T-cell (primary cell): ENCODE measurements around the gene PLEKHA3. TPM values are rescaled to one million over a fixed set of nuclear protein-coding genes. Genes with fewer than 3 reads are reported as not detected.

Source experiments
- ATAC-seq, 4 experiments: fragments of 200-7000 bp in 3 of 4; fragments of 150-1000 bp in 1 of 4; cut with Tn5 transposase; replicated peaks in 1 of 4; 1 replicate in 3 of 4; 2 replicates in 1 of 4; pipeline ENCODE4 v1.10.0; 2021; ENCODE audit warnings: moderate library complexity in 3 of 4, mild to moderate bottlenecking in 2 of 4, moderate number of reproducible peaks in 1 of 4
- CTCF ChIA-PET, 2 donors: fragments of 300-600 bp; sonication (Branson Sonifier 250); formaldehyde crosslinking; loops; one replicate each; lab custom pipeline; 2022; ENCODE audit warnings: antibody characterized with exemption in 2 of 2; lab: Charles Lee
- POLR2A ChIA-PET, 2 donors: fragments of 300-600 bp; sonication (Branson Sonifier 250); formaldehyde crosslinking; loops; one replicate each; lab custom pipeline; 2022; ENCODE audit warnings: antibody characterized with exemption in 2 of 2; lab: Charles Lee
- DNase-seq, 35 experiments: peaks; one replicate each; pipeline versions ENCODE4 v3.0.0 to v3.0.0-alpha.2; 2013 to 2023
- H3K27ac ChIP-seq: one replicate; pipeline ENCODE4 v1.5.1; 2013; ENCODE audit warnings: low read length
- H3K27me3 ChIP-seq, 2 experiments: replicated peaks in 1 of 2; 1 replicate in 1 of 2; 2 replicates in 1 of 2; pipeline versions ENCODE4 v1.6.1 to v1.7.0; 2013; ENCODE audit warnings: low read length in 1 of 2, mixed read lengths in 1 of 2; ENCODE audit not compliant: control insufficient read depth in 2 of 2, insufficient read depth in 2 of 2; ENCODE audit errors: extremely low read depth in 1 of 2
- H3K36me3 ChIP-seq, 2 donors: 1 replicate in 1 of 2; 2 replicates in 1 of 2; pipeline versions ENCODE4 v1.6.1 to v1.7.0; 2013; ENCODE audit warnings: low read length in 1 of 2; ENCODE audit not compliant: control insufficient read depth in 2 of 2, insufficient read depth in 1 of 2; ENCODE audit errors: extremely low read depth in 1 of 2
- H3K4me1 ChIP-seq, 2 experiments: 1 replicate in 1 of 2; 2 replicates in 1 of 2; pipeline versions ENCODE4 v1.6.1 to v1.7.0; 2013; ENCODE audit warnings: low read length in 2 of 2, mixed read lengths in 1 of 2; ENCODE audit not compliant: insufficient read depth in 2 of 2, control insufficient read depth in 1 of 2; ENCODE audit errors: extremely low read depth in 1 of 2
- H3K4me3 ChIP-seq, 2 donors: 1 replicate in 1 of 2; 2 replicates in 1 of 2; pipeline versions ENCODE4 v1.5.1 to v1.7.0; 2013; ENCODE audit warnings: mild to moderate bottlenecking in 2 of 2, low read length in 1 of 2, moderate library complexity in 1 of 2; ENCODE audit not compliant: control insufficient read depth in 1 of 2; ENCODE audit errors: extremely low read depth in 1 of 2
- H3K9me3 ChIP-seq: 2 replicates; pipeline ENCODE4 v1.7.0; 2013
- H3K27ac Mint-ChIP-seq, 2 donors: one replicate each; pipeline ENCODE4 v1.8.0; 2020 to 2021; ENCODE audit warnings: mild to moderate bottlenecking in 2 of 2, mixed read lengths in 2 of 2
- H3K27me3 Mint-ChIP-seq, 2 donors: one replicate each; pipeline ENCODE4 v1.8.0; 2021 to 2022; ENCODE audit warnings: mixed read lengths in 2 of 2
- H3K36me3 Mint-ChIP-seq: one replicate; pipeline ENCODE4 v1.8.0; 2021; ENCODE audit warnings: mixed read lengths
- H3K4me1 Mint-ChIP-seq, 3 donors: one replicate each; pipeline ENCODE4 v1.8.0; 2020 to 2022; ENCODE audit warnings: mixed read lengths in 3 of 3, mild to moderate bottlenecking in 1 of 3
- H3K4me3 Mint-ChIP-seq, 3 donors: one replicate each; pipeline ENCODE4 v1.8.0; 2020 to 2022; ENCODE audit warnings: mild to moderate bottlenecking in 3 of 3, mixed read lengths in 3 of 3, moderate library complexity in 3 of 3
- H3K9me3 Mint-ChIP-seq, 3 donors: one replicate each; pipeline ENCODE4 v1.8.0; 2020 to 2022; ENCODE audit warnings: mixed read lengths in 3 of 3
- WGBS: methylation state at CpG from one replicate; pipeline ENCODE4 v1.1.5; 2013; ENCODE audit warnings: missing lambda C conversion rate; ENCODE audit not compliant: insufficient coverage; 5-methylcytosine and 5-hydroxymethylcytosine counted together
- total RNA-seq, 35 experiments: library from RNA in 6 of 35; stranded (reverse) in 6 of 35; fragments of 120-200 nt in 1 of 35; gene quantifications; one replicate each; pipeline versions ENCODE4 v1.2.1 to v1.2.4 and lab custom pipeline; 2013 to 2026

Gene PLEKHA3
- total RNA-seq (10 to 100 TPM; 21.9 to 28.9 (median 24.8) TPM), total RNA-seq (lab: John Stamatoyannopoulos, UW) (34.6 to 57.1 (median 42.2) reads per million in 29 experiments)
- 23.7 TPM for total RNA-seq (2013)

DNA sequence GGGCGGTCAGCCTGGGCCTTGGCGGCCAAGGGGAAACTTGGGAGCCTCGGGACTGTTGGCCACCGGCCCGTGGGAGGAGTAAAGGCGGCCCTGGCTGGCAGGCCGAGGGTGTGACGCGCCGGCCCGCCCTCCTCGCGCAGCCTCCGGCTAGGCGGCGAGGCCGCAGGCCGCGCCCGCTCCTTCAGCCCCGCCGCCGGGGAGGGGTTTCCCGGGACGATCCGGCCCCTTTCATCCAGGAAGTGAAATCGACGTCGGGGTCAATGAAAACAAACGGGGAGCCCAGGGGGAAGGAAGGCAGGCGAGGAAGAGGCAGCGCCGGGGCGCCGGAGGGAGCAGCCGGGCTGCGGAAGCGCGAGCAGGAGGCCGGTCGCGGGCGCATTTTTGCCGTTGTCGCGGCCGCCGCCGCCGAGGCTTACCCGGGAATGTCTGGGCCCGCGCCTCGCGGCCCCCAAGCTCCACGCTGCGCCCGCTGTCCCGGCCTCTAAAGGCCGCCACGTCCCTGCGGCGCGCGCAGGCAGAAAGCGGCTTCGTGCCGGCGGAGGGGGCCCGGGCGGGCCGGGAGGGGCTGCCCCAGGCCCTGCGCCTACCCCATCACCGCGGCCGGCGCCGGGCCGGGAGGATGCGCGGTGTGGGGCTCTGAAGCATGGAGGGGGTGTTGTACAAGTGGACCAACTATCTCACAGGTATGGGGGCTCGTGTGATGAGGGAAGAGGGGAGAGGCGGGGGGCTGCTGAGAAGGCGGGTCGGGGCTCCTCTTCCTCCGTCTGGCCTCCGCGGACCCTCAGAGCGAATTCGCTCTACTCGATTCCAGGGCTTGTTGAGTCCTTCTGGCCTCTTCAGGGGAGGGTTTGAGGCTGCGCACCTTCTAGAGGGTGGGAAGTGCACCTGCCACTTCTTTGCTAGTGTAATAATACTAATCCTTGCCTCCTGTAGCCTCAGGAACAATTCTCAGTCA is at the start of gene PLEKHA3:
PLEKHA3 (plus strand) TSS at position 231 of the 955 bp plus-strand sequence; CDS start at position 644, 413 bp downstream.
- H3K9me3 Mint-ChIP-seq, result no peaks in the 10 kb centered on the region
- DNase-seq (peak; percentile 35 to 84 (median 60)), ATAC-seq (peak; percentile 56 to 65 (median 61))
- peak within 1 kb of the TSS; percentile 98 to 99 for H3K27ac Mint-ChIP-seq
- no peaks in the 10 kb centered on the region for H3K36me3 ChIP-seq
- H3K4me1 Mint-ChIP-seq, result peaks cover 53 to 63% (median 53%) of the 10 kb centered on the region in 3 donors
- peak within 1 kb of the TSS; percentile 96 to 98 (median 98) for H3K4me3 Mint-ChIP-seq
- H3K4me1 ChIP-seq, result peaks cover 24 to 43% of the 10 kb centered on the region in 2 experiments
- H3K9me3 ChIP-seq, result no peaks in the 10 kb centered on the region
- H3K36me3 Mint-ChIP-seq, result peaks cover 3% of the 10 kb centered on the region
- H3K27ac ChIP-seq, result peak within 1 kb of the TSS; percentile 92
- H3K27me3 ChIP-seq, result no peaks in the 10 kb centered on the region
- ChIA-PET CTCF (interaction anchor here in 1 of 2 donors (1.2 kb wide), 1 partner anchor 82 kb away, joined by 3 read pairs; no protein-coding TSS in a partner anchor), POLR2A (no interaction called here)
- peak within 1 kb of the TSS; percentile 78 to 80 for H3K4me3 ChIP-seq
- no peaks in the 10 kb centered on the region for H3K27me3 Mint-ChIP-seq
- WGBS, result under 1% methylated on average over 78 of the region's 92 CpGs

DNA sequence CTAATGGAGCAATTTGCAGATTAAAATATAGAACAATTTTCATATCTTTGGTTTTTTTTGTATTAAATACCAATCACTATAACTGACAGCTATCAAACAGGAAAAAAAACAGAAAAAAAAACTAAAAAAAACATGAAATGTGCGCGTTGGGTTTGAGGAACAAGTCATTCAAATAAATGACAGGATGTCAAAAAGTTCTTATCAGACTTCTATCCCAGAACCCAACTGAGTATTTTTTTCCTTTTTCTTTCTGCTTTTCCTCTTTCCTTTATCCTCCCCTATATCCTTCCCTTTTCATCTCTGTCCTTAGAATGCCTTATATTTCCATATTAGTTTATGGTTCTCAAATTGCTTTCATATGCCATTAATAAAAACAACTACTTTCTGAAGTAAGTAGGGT is 43.6 kb upstream of the PLEKHA3 start:
- Mint-ChIP-seq H3K36me3 (peaks cover 58% of the 10 kb centered on the region), H3K9me3 (no peaks in the 10 kb centered on the region), H3K4me1 (peaks cover 0 to 10% (median 2%) of the 10 kb centered on the region in 3 donors), H3K27ac (no peak overlapping the region), H3K27me3 (no peaks in the 10 kb centered on the region), H3K4me3 (no peak overlapping the region)
- DNase-seq (no peak), ATAC-seq (no peak)
- CTCF ChIA-PET, result interaction anchor here (0.9 to 1.5 kb wide), 2 partner anchors 17 to 22 kb away, joined by 3 to 5 read pairs; no protein-coding TSS in a partner anchor
- Histone ChIP-seq H3K9me3 (no peaks in the 10 kb centered on the region), H3K36me3 (peaks cover 0 to 56% of the 10 kb centered on the region in 2 donors), H3K4me1 (no peaks in the 10 kb centered on the region), H3K27ac (no peak overlapping the region), H3K27me3 (no peaks in the 10 kb centered on the region), H3K4me3 (no peak overlapping the region)
- POLR2A ChIA-PET, result interaction anchor here in 1 of 2 donors (0.9 kb wide), 1 partner anchor 10 kb away, joined by 3 read pairs; no protein-coding TSS in a partner anchor
- no CpG with 5 or more reads among the region's 2 CpGs for WGBS

DNA sequence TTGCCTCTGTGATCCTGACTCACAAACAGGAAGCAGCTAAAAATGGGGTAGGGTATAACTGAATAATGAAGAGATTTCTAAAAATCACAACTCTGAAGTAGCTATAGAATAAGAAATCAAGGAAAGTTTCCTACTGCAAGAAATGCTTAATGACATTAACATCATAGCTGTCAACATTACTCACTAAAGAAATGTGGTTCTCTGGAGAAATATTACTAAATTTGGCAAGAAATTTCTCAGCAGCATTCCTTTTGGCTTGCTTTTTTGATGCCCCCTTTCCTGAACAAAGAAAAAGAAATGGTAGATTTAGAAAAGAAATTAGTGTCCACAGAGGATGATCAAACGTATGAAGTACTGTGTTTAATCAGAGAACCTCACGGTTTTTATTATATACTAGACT is 38.8 kb upstream of the PLEKHA3 start:
- DNase-seq (no peak), ATAC-seq (no peak)
- ChIA-PET POLR2A (interaction anchor here (0.6 kb wide), 5 partner anchors 8 to 119 kb away, joined by 3 to 9 read pairs (median 4); no protein-coding TSS in a partner anchor), CTCF (interaction anchor here (0.6 to 1.1 kb wide), 3 partner anchors 26 to 44 kb away, joined by 3 to 5 read pairs (median 3); no protein-coding TSS in a partner anchor)
- Mint-ChIP-seq H3K36me3 (peaks cover 54% of the 10 kb centered on the region), H3K27me3 (no peaks in the 10 kb centered on the region), H3K4me1 (peaks cover 9 to 22% (median 10%) of the 10 kb centered on the region in 3 donors), H3K4me3 (no peak overlapping the region), H3K9me3 (no peaks in the 10 kb centered on the region), H3K27ac (no peak overlapping the region)
- WGBS, result no CpG with 5 or more reads among the region's 2 CpGs
- H3K4me3 ChIP-seq, result no peak overlapping the region
- H3K36me3 ChIP-seq, result peaks cover 4 to 52% of the 10 kb centered on the region in 2 donors
- H3K9me3 ChIP-seq, result no peaks in the 10 kb centered on the region
- no peak overlapping the region for H3K27ac ChIP-seq
- no peaks in the 10 kb centered on the region for H3K4me1 ChIP-seq
- H3K27me3 ChIP-seq, result no peaks in the 10 kb centered on the region

DNA sequence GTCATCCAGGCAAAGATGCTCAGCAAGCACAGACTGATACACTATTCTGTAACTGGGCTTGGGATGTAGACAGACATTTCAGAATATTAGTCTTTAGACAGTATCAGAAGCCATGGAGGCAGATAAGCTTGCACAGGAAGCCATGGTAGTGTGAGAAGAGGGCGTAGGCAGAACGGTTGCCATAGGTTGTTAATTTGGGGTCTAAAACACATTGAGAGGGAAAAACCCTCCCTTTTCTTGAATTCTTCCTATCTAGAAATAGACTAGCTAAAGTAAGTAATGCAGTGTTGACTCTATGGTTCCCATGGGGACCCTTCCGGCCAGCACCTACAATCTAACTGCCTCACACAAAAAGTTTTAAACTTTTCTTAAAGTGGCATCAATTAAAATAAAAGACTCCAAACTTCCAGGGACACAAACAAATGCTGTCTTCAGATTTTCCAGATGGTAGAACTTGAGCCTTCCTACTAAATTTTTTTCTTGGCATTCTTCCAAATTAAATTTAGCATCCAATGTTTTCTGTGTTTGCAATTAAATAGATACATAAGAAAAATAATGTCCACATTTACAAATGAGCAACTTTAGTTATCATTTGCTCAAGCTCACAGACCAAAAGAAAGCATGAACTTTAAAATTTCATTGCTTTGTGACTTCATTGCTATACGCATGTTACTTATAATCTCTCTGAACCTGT is 31.1 kb upstream of the PLEKHA3 start:
- H3K36me3 Mint-ChIP-seq, result peaks cover 27% of the 10 kb centered on the region
- no CpG with 5 or more reads among the region's 4 CpGs for WGBS
- peak overlapping the region; percentile 91 for H3K27ac ChIP-seq
- no peaks in the 10 kb centered on the region for H3K27me3 Mint-ChIP-seq
- peaks cover 31 to 43% (median 37%) of the 10 kb centered on the region in 3 donors for H3K4me1 Mint-ChIP-seq
- peaks cover 10 to 27% of the 10 kb centered on the region in 2 experiments for H3K4me1 ChIP-seq
- no peak for ATAC-seq
- H3K9me3 Mint-ChIP-seq, result no peaks in the 10 kb centered on the region
- peak overlapping the region; percentile 12 to 91 for H3K27ac Mint-ChIP-seq
- DNase-seq, result peak in 1 of 35 experiments; percentile 13
- peak overlapping the region; percentile 13 to 88 (median 86) for H3K4me3 Mint-ChIP-seq
- ChIA-PET CTCF (interaction anchor here in 1 of 2 donors (1.0 kb wide), 1 partner anchor 74 kb away, joined by 4 read pairs; no protein-coding TSS in a partner anchor), POLR2A (interaction anchor here (0.5 to 1.1 kb wide), 6 partner anchors 8 to 67 kb away, joined by 3 to 9 read pairs (median 4); no protein-coding TSS in a partner anchor)
- no peaks in the 10 kb centered on the region for H3K27me3 ChIP-seq
- no peaks in the 10 kb centered on the region for H3K9me3 ChIP-seq
- H3K36me3 ChIP-seq, result peaks cover 0 to 35% of the 10 kb centered on the region in 2 donors
- no peak overlapping the region for H3K4me3 ChIP-seq

DNA sequence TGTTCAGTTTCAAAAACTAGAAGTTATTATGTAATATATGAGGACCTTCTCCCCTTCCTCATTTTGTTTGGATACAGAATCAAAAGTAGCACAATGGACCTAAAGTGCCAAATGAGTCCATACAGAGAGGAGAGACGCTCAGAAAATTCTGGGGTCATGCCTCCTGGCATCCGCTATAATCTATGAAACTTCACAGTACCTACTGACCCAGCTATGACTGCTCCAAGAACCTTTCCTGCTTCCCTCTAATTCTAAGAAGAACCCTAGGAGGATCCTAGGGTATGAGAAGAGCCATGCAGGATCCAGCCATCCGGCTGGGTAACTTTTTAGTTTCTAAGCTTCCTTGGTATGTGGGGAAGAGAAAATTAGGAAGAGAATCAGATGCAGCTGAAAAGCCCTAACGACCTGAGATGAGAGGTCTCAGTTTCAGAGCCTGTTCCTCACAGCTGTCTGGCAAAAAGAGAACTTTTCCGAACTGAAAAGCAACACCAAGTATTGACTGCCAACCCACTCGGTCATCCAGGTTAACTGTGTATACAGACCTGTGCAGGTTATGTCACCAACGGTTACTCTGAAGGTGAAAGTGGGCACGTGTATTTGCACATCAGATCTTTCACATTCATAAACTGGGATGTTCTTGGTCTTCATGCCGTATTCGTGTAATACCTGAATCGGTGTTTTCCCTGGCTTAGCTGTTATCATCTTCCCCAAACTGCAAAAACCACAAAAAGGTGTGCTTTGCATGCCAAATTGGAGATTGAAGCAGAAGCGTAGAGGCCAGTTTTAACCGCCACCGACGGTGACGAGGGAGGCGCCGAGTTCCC is 30.3 kb upstream of the PLEKHA3 start:
- Mint-ChIP-seq H3K4me3 (peak overlapping the region; percentile 86 to 88 (median 87)), H3K27ac (peak overlapping the region; percentile 86 to 91), H3K9me3 (no peaks in the 10 kb centered on the region), H3K4me1 (peaks cover 28 to 37% (median 37%) of the 10 kb centered on the region in 3 donors), H3K36me3 (peaks cover 21% of the 10 kb centered on the region), H3K27me3 (no peaks in the 10 kb centered on the region)
- peak in 2 of 35 experiments; percentile 3 to 84 for DNase-seq
- 6% methylated on average over 13 of the region's 18 CpGs for WGBS
- Histone ChIP-seq H3K27me3 (no peaks in the 10 kb centered on the region), H3K9me3 (no peaks in the 10 kb centered on the region), H3K4me3 (peak overlapping the region; percentile 80 to 95), H3K4me1 (peaks cover 10 to 27% of the 10 kb centered on the region in 2 experiments), H3K27ac (peak overlapping the region; percentile 91), H3K36me3 (peaks cover 0 to 30% of the 10 kb centered on the region in 2 donors)
- CTCF ChIA-PET, result interaction anchor here in 1 of 2 donors (0.6 to 1.8 kb wide), 3 partner anchors 35 to 73 kb away, joined by 3 to 13 read pairs (median 4); no protein-coding TSS in a partner anchor
- POLR2A ChIA-PET, result interaction anchor here (0.5 to 1.2 kb wide), 8 partner anchors 8 to 66 kb away, joined by 3 to 13 read pairs (median 4); no protein-coding TSS in a partner anchor
- ATAC-seq, result no peak
